K562 (cell line): ENCODE measurements around the gene WFDC9. TPM values are rescaled to one million over a fixed set of nuclear protein-coding genes. Genes with fewer than 3 reads are reported as not detected.
A peak's percentile ranks its signal among the peaks of the same experiment; 100 is the strongest.
"Not testable (repeated sequence)": the region's sequence is repeated elsewhere in the genome, so short reads cannot be mapped to it uniquely, and the experiment has no call there.

ENCODE experiments used
- ATAC-seq: fragments of 200-7000 bp; cut with Tn5 transposase; 3 replicates; pipeline ENCODE4 v1.9.1; 2020; ENCODE audit warnings: moderate library complexity
- BruUV-seq: library from RNA; stranded (reverse); fragments of 400-500 nt; replicated peaks from 2 replicates; lab custom pipeline; 2021; lab: Mats Ljungman, UMichigan
- CTCF ChIA-PET: fragments of 300-600 bp; formaldehyde crosslinking; extraction: SDS; loops from one replicate; lab custom pipeline; 2021; ENCODE audit warnings: low intra/inter-chr PET ratio; lab: Yijun Ruan, JAX
- POLR2A ChIA-PET: fragments of 300-600, 350-650 bp; sonication (Branson Sonifier 250); formaldehyde crosslinking; extraction: SDS; loops from one replicate; lab custom pipeline; 2021; ENCODE audit warnings: antibody characterized with exemption, inconsistent platforms; lab: Yijun Ruan, JAX
- DNase-seq, 4 experiments: peaks; one replicate each; pipeline versions ENCODE4 v3.0.0 to v3.0.0-alpha.2; 2011 to 2018; ENCODE audit warnings: low spot score in 3 of 4, mixed read lengths in 3 of 4; ENCODE audit errors: extremely low read depth in 1 of 4
- FAIRE-seq: peaks from 2 replicates; lab custom pipeline; 2011; peaks lifted over from hg19 to GRCh38; lab: Jason Lieb, UNC
- H2AFZ ChIP-seq: 2 replicates; pipeline ENCODE4 v1.6.0; 2011; ENCODE audit warnings: low read depth, low read length, control low read depth, inconsistent platforms
- H3K27ac ChIP-seq: fragments of 200-600 bp; 3 replicates; pipeline ENCODE4 v1.8.0; 2011; ENCODE audit warnings: low read depth, mild to moderate bottlenecking, control low read depth, inconsistent platforms, low read length, moderate library complexity, mixed read lengths; ENCODE audit errors: extremely low read depth
- H3K27me3 ChIP-seq, 2 experiments: fragments of 300-600 bp in 1 of 2; 2 replicates in 1 of 2; 3 replicates in 1 of 2; pipeline versions ENCODE4 v1.6.0 to v1.8.0; 2011; ENCODE audit warnings: inconsistent platforms in 2 of 2, low read length in 2 of 2, mild to moderate bottlenecking in 1 of 2, mixed read lengths in 1 of 2, moderate library complexity in 1 of 2; ENCODE audit not compliant: control insufficient read depth in 2 of 2, insufficient read depth in 2 of 2
- H3K36me3 ChIP-seq: fragments of 300-600 bp; 3 replicates; pipeline ENCODE4 v1.8.0; 2011; ENCODE audit warnings: mild to moderate bottlenecking, low read length, inconsistent platforms; ENCODE audit not compliant: control insufficient read depth, insufficient read depth
- H3K4me1 ChIP-seq, 2 experiments: fragments of 200-600 bp in 1 of 2; replicated peaks in 1 of 2; 2 replicates in 1 of 2; 3 replicates in 1 of 2; pipeline versions ENCODE4 v1.5.1 to v1.8.0; 2011; ENCODE audit warnings: inconsistent platforms in 2 of 2, low read length in 2 of 2, mild to moderate bottlenecking in 1 of 2, mixed read lengths in 1 of 2, moderate library complexity in 1 of 2; ENCODE audit not compliant: control insufficient read depth in 2 of 2, insufficient read depth in 2 of 2
- H3K4me2 ChIP-seq: 2 replicates; pipeline ENCODE4 v1.6.1; 2011; ENCODE audit warnings: low read length, control low read depth, inconsistent platforms, mixed read lengths; ENCODE audit not compliant: insufficient read depth
- H3K4me3 ChIP-seq: fragments of 200-600 bp; sonication (generic), shearing (Covaris generic); 2 replicates; pipeline ENCODE4 v1.5.1; 2016; ENCODE audit warnings: control low read depth, inconsistent platforms
- H3K79me2 ChIP-seq: fragments of 200-600 bp; 3 replicates; pipeline ENCODE4 v1.8.0; 2011; ENCODE audit warnings: low read length, inconsistent platforms; ENCODE audit not compliant: control insufficient read depth, insufficient read depth
- H3K9ac ChIP-seq, 2 experiments: 2 replicates each; pipeline versions ENCODE4 v1.6.0 to v1.6.1; 2011; ENCODE audit warnings: low read depth in 2 of 2, low read length in 2 of 2, control low read depth in 1 of 2, inconsistent platforms in 1 of 2, mild to moderate bottlenecking in 1 of 2, mixed read lengths in 1 of 2; ENCODE audit not compliant: insufficient read depth in 1 of 2
- H3K9me1 ChIP-seq: one replicate; pipeline ENCODE4 v1.6.0; 2011; ENCODE audit warnings: inconsistent platforms, mild to moderate bottlenecking, low read length, moderate library complexity; ENCODE audit not compliant: control insufficient read depth, insufficient read depth
- H3K9me3 ChIP-seq: replicated peaks from 2 replicates; pipeline ENCODE4 v1.5.1; 2011; ENCODE audit warnings: low read depth, low read length, inconsistent platforms; ENCODE audit not compliant: control insufficient read depth, insufficient read depth
- H4K20me1 ChIP-seq: replicated peaks from 2 replicates; pipeline ENCODE4 v1.6.1; 2011; ENCODE audit warnings: low read length, inconsistent platforms, mixed read lengths; ENCODE audit not compliant: control insufficient read depth, insufficient read depth
- BCOR ChIP-seq: fragments of 450-650 bp; IDR thresholded peaks from 2 replicates; pipeline ENCODE4 v1.6.1; 2016
- KDM1A ChIP-seq, 2 experiments: fragments of 450-650 bp; IDR thresholded peaks; 2 replicates each; pipeline ENCODE4 v1.6.1; 2016; ENCODE audit warnings: mild to moderate bottlenecking in 2 of 2
- NRF1 ChIP-seq, 2 experiments: fragments of 450-650 bp; IDR thresholded peaks in 1 of 2; conservative IDR thresholded peaks in 1 of 2; 2 replicates each; pipeline ENCODE4 v1.6.1; 2014; ENCODE audit warnings: mild to moderate bottlenecking in 2 of 2
- RBM25 ChIP-seq: fragments of 200-400 bp; formaldehyde crosslinking; IDR thresholded peaks from 2 replicates; pipeline ENCODE4 v1.6.1; 2018; ENCODE audit warnings: low read length, low read depth, moderate library complexity; ENCODE audit not compliant: severe bottlenecking
- ZNF146 ChIP-seq: IDR thresholded peaks from one replicate; pipeline ENCODE4 v1.6.1; 2018; ENCODE audit warnings: missing compliant biosample characterization; ENCODE audit not compliant: unreplicated experiment
- ZNF512 ChIP-seq: IDR thresholded peaks from 2 replicates; pipeline ENCODE4 v1.6.1; 2016; ENCODE audit warnings: missing genetic modification characterization, missing compliant biosample characterization
- WGBS: fragments of 100-300 bp; shearing (Covaris generic); methylation state at CpG from one replicate; pipeline ENCODE4 v1.1.6; 2016; ENCODE audit warnings: low coverage, mixed read lengths; ENCODE audit not compliant: insufficient coverage; ENCODE audit errors: missing lambda C conversion rate; 5-methylcytosine and 5-hydroxymethylcytosine counted together
- in situ Hi-C: fragments of 300-500 bp; cut with MboI; formaldehyde crosslinking; loops from 4 replicates; pipeline ENCODE4 v1.15.0; 2018; ENCODE audit warnings: inconsistent platforms, mixed read lengths
- intact Hi-C: fragments of 100-400 bp; cut with micrococcal nuclease; formaldehyde crosslinking; loops from 2 replicates; pipeline ENCODE4 v1.14.2; 2022
- polyA plus RNA-seq, 8 experiments: library from polyadenylated mRNA; depleted of rRNA in 4 of 8; stranded (reverse) in 5 of 8; unstranded in 3 of 8; fragments of >200 nt; fragmentation: Nextera tagmentation in 2 of 8; fragmentation: Illumina TruSeq in 1 of 8; extraction: Ambion mirVana in 2 of 8; extraction: Trizol in 1 of 8; gene quantifications; 2 replicates each; pipeline versions ENCODE4 v1.2.1 to v1.2.3, GENCODE V29; 2011 to 2014; ENCODE audit warnings: inconsistent platforms in 1 of 8, missing spikeins in 1 of 8
- total RNA-seq, 7 experiments: library from RNA; depleted of rRNA in 6 of 7; stranded (reverse); fragments of >200 nt in 6 of 7; fragmentation: Illumina TruSeq in 2 of 7; extraction: Trizol in 2 of 7; gene quantifications; 2 replicates each; pipeline versions ENCODE4 v1.2.1 to v1.2.3, GENCODE V29; 2011 to 2021; ENCODE audit warnings: low replicate concordance in 1 of 7

Gene WFDC9
- total and polyA plus RNA-seq, 9 of the 15 experiments (the other 6 are each of a cell fraction or from before 2014, with no cell fraction given): not detected

- in situ Hi-C loops, ATAC-seq, H3K4me1 ChIP-seq, FAIRE-seq, H3K27me3 ChIP-seq, H2AFZ ChIP-seq, H3K36me3 ChIP-seq, BruUV-seq, H3K9ac ChIP-seq, H3K27ac ChIP-seq, H3K4me2 ChIP-seq, H3K9me3 ChIP-seq, CTCF ChIA-PET, H3K79me2 ChIP-seq, H4K20me1 ChIP-seq, DNase-seq, POLR2A ChIA-PET, H3K9me1 ChIP-seq, H3K4me3 ChIP-seq, intact Hi-C loops: not testable (repeated sequence)
- TF ChIP-seq BCOR: 0 out of 2 replicates have a peak, but pooled peaks have one; percentile 32
- TF ChIP-seq KDM1A (IDR thresholded peaks at IDR 0.05): peak in 1 of 2 experiments; percentile 32; a peak in 1 of 4 replicates
- TF ChIP-seq ZNF146 (CRISPR knock-in tag): peak; percentile 96
- peak; percentile 77 for TF ChIP-seq RBM25
- WGBS: 6% methylated on average over 1 of the region's 1 CpG
These were observed 61.4 kb downstream of the WFDC9 start for GRCh38 chr20:45569650-45570049.

DNA sequence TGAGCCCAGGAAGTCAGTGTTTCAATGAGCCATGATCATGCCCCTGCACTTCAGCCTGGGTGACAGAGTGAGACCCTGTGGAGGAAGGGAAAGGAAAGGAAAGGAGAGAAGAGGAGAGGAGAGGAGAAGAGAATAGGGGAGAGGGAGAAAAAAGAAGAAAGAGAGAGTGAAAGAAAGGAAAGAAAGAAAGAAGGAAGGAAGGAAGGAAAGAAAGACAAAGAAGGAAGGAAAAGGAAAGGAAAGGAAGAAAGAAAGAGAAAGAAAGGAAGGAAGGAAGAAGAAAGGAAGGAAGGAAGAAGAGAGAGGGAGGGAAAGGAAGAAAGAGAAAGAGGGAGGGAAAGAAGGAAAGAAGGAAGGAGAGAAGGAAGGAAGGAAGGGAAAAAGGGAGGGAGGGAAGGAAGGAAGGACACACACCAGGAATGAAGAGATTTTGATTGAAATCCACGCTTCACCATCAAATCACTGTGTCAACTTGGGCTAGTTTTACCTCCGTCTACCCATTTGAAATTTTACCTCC lies 66.3 kb downstream of the WFDC9 start:
- BruUV-seq: no TSS peak
- Histone ChIP-seq H3K4me3 (no peak overlapping the region), H3K36me3 (no peaks in the 10 kb centered on the region), H3K27me3 (no peaks in the 10 kb centered on the region), H3K79me2 (no peaks in the 10 kb centered on the region), H3K27ac (no peak overlapping the region), H3K9me1 (no peaks in the 10 kb centered on the region), H3K4me1 (no peaks in the 10 kb centered on the region), H3K9me3 (no peaks in the 10 kb centered on the region), H4K20me1 (no peaks in the 10 kb centered on the region), H3K4me2 (no peak overlapping the region), H3K9ac (no peak overlapping the region), H2AFZ (no peak overlapping the region)
- TF ChIP-seq ZNF512 (tag): peak; percentile 65
- TF ChIP-seq NRF1 (conservative IDR thresholded peaks at IDR 0.05 in 1 of 2, IDR thresholded peaks at IDR 0.05 in 1 of 2): no peak
- DNase-seq: no peak
- CTCF ChIA-PET: no interaction called here
- POLR2A ChIA-PET: no interaction called here
- FAIRE-seq: no peak
- WGBS: 0% methylated on average over 2 of the region's 2 CpGs
- intact Hi-C loops (no loop called here), in situ Hi-C loops (no loop called here)
- ATAC-seq: no peak
